ENCODE data around the gene PHF12.
"Not testable (repeated sequence)": the region's sequence is repeated elsewhere in the genome, so short reads cannot be mapped to it uniquely, and the experiment has no call there.

The PHF12 gene

DNA sequence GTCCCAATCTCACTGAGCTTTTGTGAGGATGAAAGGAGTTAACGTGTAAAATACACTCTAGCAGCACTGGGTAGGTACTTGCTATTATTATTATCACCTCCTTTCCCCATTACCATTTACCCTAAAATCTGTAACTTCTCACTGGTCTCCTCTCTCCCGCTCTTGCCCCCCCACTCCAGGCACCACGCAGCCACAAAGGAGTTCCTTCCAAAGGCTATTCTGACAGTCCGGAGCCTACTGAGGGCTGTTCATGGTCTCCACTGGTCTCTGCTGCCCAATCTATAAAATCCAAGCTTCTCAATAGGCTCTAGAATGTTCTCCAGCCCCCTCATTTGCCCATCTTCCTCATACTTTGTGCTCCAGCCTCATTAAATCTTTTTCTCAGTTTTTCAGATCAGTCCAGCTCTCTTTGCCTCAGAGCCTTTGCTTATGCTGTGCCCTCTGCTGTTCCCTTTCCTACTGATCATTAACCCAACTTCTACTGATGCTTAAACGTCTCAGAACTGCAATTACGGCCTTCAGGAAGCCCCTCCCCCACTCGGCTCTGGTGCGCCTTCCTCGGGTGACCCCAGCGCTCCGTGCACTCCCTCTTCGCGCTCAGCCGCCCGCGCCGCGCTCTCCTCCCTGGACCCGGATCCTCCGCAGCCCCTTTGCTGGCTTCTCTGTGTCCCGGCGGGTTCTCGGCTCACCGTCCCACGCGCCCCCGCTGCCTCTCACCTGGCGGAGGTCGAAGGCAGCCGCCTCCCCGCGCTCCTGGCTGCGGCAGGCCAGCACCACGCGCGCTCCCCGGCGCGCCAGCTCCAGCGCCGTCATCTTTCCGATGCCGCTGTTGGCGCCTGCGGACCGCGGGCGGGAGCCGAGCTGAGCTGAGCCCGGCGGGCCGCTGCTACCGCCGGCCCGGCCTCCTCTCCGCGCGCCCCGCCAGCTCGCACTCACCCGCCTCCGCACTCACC lies 49.2 kb downstream of the PHF12 start:
- peak; percentile 60 for DNase-seq (ENCODE audit: low spot score)

DNA sequence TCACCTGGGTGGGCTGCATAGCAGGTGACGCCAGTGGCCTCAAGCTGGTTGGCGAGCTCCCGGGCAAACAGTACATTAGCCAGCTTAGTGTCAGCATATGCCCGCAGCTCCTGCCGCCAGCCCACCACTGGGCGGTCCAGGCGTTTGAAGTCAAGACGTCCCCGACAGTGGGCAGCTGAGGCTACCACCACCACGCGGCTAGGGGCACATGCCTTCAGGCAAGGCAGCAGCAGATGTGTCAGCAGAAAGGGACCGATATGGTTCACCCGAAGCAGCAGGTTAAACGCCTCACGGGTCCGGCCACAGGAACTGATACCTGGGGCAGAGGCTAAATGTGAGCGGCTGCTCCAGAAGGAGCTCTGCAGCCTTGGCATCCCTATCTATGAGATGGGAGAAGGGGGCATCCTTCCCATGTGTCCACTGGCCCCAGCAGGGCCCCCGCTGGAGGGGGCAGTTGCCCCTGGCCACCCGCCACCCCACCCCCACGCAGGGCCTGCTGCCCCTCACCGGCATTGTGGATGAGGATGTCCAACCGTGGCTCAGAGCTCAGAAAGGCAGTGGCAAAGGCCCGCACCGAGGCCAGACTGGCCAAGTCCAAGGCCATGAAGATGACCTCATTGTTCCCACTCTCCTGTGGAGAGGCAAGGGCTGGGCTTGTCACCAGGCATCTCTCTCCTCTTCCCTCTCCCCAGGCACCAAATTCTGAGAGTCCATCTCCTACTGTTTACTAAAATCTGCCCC lies 50.2 kb downstream of the PHF12 start:
- no peak for DNase-seq (ENCODE audit: low spot score)

- DNase-seq (ENCODE audit: low spot score) = no peak
These were observed 52.0 kb downstream of the PHF12 start for GRCh38 chr17:28899212-28899815.

GRCh38 chr17:28898527-28898955 lies 52.8 kb downstream of the PHF12 start:
- no peak for DNase-seq (ENCODE audit: low spot score)

DNA sequence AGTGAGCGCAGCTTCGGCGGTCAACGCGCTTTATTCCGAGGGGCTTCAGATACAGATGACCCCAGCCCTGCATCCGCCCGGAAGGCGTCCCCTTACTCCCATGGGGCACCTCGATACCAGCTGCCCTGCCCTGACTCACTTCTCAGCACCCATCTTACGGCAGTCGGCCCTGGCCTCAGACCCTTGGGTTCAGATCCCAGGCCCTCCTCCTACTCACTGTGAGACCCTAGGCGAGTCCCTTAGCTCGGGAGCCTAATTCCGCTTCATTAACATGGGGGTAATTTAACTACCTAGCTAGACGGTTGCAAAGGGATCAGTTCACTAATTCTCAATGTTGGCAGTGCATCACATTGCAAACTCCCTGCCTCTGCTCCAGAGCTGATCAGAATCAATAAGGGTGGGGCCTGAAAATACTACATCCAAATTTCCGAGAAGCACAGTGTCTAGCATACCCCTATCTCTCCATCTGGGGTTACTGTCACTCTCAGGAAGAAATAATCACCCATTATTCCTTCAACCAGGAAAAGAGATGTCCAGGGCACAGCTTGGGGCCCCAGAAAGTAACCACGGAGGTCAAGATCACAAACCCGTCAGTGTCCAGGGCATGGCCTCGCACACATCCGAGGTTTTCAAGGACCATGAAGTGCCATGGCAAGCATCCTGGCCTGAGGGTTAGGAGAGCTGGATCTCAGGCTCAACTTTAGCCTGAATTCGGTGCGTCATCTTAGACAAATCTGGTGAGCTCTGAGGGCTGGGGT lies 53.4 kb downstream of the PHF12 start:
- no peak for DNase-seq (ENCODE audit: low spot score)

- DNase-seq (ENCODE audit: low spot score) = peak; percentile 66
These were observed 54.2 kb downstream of the PHF12 start, which contains the start of gene FLOT2 for GRCh38 chr17:28896884-28897768. Gene FLOT2 (minus strand): TSS chr17:28897733. CDS start chr17:28897574, 159 bp downstream.

- DNase-seq (ENCODE audit: low spot score) = no peak
These were observed 54.8 kb downstream of the PHF12 start for GRCh38 chr17:28896491-28896883.

DNA sequence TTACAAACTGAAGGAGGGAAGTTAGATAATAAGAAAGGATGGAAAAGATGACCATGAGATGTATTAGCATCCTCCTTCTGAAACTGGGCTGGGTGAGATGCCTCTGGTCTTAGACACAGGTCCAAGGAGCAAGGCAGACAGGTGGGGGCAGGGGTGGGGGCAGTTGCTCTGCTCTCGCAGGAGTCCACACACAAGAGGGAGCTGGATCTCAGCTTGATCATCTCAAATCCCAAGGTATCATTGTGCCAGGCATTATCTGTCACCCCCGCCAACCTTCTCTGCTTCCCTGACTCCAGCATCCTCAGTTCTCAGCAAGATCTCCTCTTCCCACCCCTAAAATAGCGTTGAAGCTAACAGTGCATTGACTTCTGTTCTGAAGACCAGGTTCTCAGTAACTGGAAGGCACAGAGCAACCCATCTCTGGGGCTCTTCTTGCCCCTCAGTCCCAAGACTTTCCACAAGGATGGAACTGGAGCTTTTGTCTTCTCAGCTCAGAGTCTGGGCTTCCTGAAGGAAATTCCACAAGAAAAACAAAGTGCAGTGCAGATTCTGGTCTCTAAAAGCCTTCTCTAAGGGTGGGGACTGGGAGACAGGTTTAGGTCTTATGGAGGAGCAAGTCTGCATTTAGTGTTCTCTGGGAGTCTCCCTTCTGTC lies 55.4 kb downstream of the PHF12 start:
- no peak for DNase-seq (ENCODE audit: low spot score)

DNA sequence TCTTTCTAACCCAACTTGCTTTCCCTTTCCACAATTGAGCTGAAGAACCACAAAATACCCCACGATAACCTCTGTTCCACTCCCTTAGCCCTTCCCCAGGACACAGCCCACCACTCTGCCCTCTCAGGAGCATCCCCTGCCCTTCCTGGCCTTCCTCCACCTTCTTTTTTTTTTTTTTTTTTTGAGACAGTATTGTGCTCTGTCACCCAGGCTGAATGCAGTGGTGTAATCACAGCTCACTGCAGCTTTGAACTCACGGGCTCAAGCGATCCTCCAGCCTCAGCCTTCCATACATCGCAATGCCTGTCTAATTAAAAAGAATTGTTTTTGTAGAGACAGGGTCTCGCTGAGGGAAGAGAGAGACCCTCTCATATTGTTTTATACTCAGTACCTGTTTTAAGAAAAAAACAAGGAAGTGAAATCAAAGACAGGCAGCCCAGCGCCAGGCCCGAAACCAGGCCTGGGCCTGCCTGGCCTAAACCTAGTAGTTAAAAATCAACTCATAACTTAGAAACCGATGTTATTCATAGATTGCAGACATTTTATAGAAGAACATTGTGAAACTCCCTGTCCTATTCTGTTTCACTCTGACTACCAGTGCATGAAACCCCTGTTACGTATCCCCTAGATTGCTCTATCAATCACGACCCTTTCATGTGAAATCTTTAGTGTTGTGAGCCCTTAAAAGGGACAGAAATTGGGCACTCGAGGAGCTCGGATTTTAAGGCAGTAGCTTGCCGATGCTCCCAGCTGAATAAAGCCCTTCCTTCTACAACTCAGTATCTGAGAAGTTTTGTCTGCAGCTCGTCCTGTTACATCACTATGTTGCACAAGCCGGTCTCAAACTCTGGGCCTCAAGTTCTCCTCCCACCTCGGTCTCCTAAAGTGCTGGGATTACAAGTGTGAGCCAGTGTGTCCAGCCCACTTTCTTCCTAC lies 57.8 kb downstream of the PHF12 start:
- not testable (repeated sequence) for DNase-seq (ENCODE audit: low spot score)

DNA sequence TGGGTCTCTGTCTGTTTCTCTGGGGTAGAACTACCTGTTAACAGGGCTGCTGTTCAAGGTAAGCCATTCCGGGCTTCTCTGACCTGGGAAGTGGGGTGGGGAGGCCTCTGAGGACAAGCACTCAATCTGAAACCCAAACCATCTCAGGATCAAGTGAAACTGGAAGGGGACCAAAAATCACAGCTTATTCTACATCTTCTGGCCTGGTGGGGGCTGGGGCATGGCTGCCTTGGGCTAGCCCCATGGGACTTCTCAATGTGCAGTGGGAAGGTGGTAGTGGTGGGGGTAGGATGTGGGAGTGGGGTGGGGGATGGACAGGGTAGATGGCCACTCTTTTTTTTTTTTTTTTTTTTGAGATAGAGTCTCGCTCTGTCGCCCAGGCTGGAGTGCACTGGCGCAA lies 59.3 kb downstream of the PHF12 start:
- no peak for DNase-seq (ENCODE audit: low spot score)

DNA sequence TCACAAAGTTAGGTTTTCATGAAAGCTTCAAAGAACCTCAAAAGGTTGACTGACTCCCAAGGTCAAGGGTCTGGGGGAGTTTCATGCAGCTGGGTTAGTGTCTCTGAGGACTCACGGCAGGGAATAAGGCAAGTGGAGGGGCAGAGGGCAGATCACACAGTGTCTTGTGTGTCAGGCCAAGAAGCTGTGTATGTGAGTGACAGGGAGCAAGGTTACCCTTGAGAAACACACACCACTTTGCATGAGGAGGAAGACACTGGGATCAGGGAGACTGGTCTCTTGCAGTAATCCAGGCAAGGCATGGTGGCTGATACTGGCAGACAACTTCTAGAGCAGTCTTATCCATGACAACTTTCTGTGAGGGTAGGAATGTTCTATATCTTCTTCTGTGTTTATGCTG lies 60.1 kb downstream of the PHF12 start:
- no peak for DNase-seq (ENCODE audit: low spot score)

DNA sequence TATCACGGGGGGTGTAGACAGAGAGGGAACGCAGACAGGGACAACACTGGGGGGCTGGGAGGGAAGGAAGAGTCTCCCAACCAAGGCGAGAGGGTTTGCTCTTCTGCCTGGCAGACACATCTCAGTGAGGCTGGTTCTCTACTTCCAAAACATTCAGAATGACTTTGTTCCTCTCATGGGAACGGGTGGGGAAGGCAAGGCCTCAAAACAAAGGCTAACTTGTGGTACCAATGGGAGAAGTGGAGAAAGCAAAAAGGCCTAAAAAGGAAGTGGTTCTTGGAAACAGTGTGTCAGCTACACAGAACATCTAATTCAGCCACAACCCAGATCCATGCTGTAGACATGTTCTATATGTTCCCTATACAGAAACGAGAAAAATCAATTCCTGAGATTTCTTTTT lies 61.3 kb downstream of the PHF12 start:
- no peak for DNase-seq (ENCODE audit: low spot score)

DNA sequence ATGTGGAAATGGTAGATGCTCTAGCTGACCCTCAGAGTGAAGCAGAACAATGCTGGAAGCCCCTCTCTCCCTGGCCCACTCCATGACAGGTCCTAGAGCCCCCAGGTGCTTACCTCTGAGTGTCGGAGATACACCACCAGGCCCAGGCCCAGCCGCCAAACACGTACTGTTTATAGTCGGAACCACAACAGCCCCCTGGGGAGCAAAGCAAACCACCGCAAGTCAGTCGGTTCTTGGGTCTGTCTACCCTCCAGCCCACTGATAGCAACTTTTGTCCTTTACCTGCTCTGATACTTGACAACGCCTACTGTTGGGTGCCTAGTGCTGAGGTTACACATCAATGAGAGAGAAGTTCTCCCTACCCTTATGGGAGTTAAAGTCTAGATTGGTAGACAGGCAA lies 62.5 kb downstream of the PHF12 start:
- peak; percentile 45 for DNase-seq (ENCODE audit: low spot score)

GRCh38 chr17:28887871-28888471 lies 63.3 kb downstream of the PHF12 start:
- DNase-seq (ENCODE audit: low spot score) = peak; percentile 69

DNA sequence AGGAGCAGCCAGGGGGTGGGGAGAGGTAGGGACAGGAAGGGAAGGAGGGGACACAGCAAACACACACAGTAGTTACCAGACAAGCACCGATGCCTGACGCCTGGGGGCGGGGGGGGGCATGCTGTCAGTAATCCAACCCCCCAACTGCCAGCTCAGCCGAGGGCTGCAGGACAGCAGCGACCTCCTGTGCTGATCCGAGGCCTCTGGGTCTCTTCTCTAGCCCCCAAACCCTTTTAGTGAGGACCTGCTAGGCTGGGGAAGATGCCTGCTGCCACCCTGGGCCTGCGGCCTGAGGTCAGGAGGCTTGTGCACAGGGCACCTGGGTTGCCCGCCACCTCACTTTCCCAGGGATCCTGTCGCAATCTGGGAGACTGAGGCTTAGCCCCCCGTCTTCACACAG lies 65.4 kb downstream of the PHF12 start:
- no peak for DNase-seq (ENCODE audit: low spot score)

- DNase-seq (ENCODE audit: low spot score) = no peak
These were observed 66.0 kb downstream of the PHF12 start for GRCh38 chr17:28885363-28885762.

GRCh38 chr17:28883967-28884702 lies 67.2 kb downstream of the PHF12 start:
- no peak for DNase-seq (ENCODE audit: low spot score)
